HG02759 (cell line): ENCODE results near the gene REPIN1.
A peak's percentile ranks its signal among the peaks of the same experiment; 100 is the strongest.

Source experiments
- ATAC-seq: cut with Tn5 transposase; IDR thresholded peaks from one replicate; pipeline ENCODE4 v1.9.1; 2021; ENCODE audit warnings: mild to moderate bottlenecking, moderate library complexity; ENCODE audit not compliant: unreplicated experiment

The REPIN1 gene

GRCh38 chr7:150336746-150337145 lies 31.9 kb upstream of the REPIN1 start:
- ATAC-seq = no peak

GRCh38 chr7:150337179-150337578 lies 31.4 kb upstream of the REPIN1 start:
- ATAC-seq = no peak

- no peak for ATAC-seq
Measured at GRCh38 chr7:150337659-150338081, 31.0 kb upstream of the REPIN1 start.

GRCh38 chr7:150338166-150338829 lies 30.3 kb upstream of the REPIN1 start:
- no peak for ATAC-seq

GRCh38 chr7:150339409-150339809 lies 29.2 kb upstream of the REPIN1 start:
- ATAC-seq = peak; percentile 39

- peak; percentile 37 for ATAC-seq
Measured at GRCh38 chr7:150340024-150340749, 28.4 kb upstream of the REPIN1 start.

GRCh38 chr7:150340875-150341262 lies 27.8 kb upstream of the REPIN1 start:
- ATAC-seq = no peak

- no peak for ATAC-seq
Measured at GRCh38 chr7:150341263-150342120, 27.1 kb upstream of the REPIN1 start, which contains the start of gene RARRES2. TSS of gene RARRES2 (minus strand) at chr7:150341629. CDS start at chr7:150340609, 1,020 bp downstream.

- ATAC-seq = no peak
Measured at GRCh38 chr7:150342121-150342408, 26.6 kb upstream of the REPIN1 start.

- no peak for ATAC-seq
Measured at GRCh38 chr7:150343225-150343624, 25.4 kb upstream of the REPIN1 start.

- ATAC-seq = no peak
Measured at GRCh38 chr7:150344299-150344698, 24.3 kb upstream of the REPIN1 start.

- ATAC-seq = no peak
Measured at GRCh38 chr7:150345012-150345411, 23.6 kb upstream of the REPIN1 start.

GRCh38 chr7:150346922-150347321 lies 21.7 kb upstream of the REPIN1 start:
- ATAC-seq = no peak

- no peak for ATAC-seq
Measured at GRCh38 chr7:150351587-150352194, 16.9 kb upstream of the REPIN1 start.

- no peak for ATAC-seq
Measured at GRCh38 chr7:150355666-150356059, 13.0 kb upstream of the REPIN1 start.

- ATAC-seq = no peak
Measured at GRCh38 chr7:150356265-150356897, 12.2 kb upstream of the REPIN1 start.

GRCh38 chr7:150357270-150357669 lies 11.4 kb upstream of the REPIN1 start:
- ATAC-seq = peak; percentile 63

- ATAC-seq = peak; percentile 22
Measured at GRCh38 chr7:150357771-150358427, 10.7 kb upstream of the REPIN1 start.

- no peak for ATAC-seq
Measured at GRCh38 chr7:150358433-150358832, 10.2 kb upstream of the REPIN1 start.

GRCh38 chr7:150358988-150359621 lies 9.5 kb upstream of the REPIN1 start:
- ATAC-seq = no peak
